ENCODE measurements around the gene ZBTB42.

The ZBTB42 gene

GRCh38 chr14:104800771-104801519 is at the start of gene ZBTB42:
Gene ZBTB42 (plus strand): TSS chr14:104801101. CDS start chr14:104801198, 97 bp downstream.
- DNase-seq (ENCODE audit: low spot score) = peak; percentile 79
- TF ChIP-seq, protein P1, sequence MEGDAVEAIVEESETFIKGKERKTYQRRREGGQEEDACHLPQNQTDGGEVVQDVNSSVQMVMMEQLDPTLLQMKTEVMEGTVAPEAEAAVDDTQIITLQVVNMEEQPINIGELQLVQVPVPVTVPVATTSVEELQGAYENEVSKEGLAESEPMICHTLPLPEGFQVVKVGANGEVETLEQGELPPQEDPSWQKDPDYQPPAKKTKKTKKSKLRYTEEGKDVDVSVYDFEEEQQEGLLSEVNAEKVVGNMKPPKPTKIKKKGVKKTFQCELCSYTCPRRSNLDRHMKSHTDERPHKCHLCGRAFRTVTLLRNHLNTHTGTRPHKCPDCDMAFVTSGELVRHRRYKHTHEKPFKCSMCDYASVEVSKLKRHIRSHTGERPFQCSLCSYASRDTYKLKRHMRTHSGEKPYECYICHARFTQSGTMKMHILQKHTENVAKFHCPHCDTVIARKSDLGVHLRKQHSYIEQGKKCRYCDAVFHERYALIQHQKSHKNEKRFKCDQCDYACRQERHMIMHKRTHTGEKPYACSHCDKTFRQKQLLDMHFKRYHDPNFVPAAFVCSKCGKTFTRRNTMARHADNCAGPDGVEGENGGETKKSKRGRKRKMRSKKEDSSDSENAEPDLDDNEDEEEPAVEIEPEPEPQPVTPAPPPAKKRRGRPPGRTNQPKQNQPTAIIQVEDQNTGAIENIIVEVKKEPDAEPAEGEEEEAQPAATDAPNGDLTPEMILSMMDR (IDR thresholded peaks at IDR 0.05; ENCODE audit: borderline replicate concordance, control extremely low read depth, extremely low read depth, insufficient read depth, missing control alignments) = no peak
- in situ Hi-C loops (cut with MboI; ENCODE audit: low sequenced_read_pairs, unreplicated experiment) = no loop called here

DNA sequence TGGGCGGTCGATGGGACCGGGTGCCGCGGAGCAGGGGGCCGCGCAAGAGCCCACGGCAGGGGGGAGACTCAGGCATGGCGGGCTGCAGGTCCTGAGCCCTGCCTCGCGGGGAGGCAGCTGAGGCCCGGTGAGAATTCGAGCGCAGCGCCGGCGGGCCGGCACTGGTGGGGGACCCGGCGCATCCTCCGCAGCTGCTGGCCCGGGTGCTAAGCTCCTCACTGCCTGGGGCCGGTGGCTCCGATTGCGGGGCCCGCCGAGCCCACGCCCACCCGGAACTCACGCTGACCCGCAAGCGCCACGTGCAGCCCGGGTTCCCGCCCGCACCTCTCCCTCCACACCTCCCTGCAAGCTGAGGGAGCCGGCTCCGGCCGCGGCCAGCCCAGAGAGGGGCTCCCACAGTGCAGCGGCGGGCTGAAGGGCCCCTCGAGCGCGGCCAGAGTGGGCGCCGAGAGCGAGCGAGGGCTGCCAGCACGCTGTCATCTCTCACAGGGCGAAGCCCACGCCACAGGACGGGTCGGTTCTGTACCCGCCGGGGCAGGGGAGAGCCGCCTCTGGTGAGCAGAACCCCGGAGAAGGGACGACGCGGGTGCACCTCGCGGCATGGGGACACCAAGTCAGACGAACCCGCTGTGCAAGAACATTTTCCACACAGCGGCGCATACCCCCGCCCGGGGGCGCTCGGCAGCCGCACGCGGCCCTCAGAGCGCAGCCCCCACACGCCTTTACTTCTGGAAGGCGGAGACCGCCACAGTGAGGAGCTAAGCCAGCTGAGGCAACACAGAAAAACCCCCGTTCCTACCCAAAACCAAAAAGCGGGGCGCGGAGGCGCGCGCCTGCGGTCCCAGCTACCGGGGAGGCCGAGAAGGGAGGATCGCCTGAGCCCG is 49.1 kb upstream of the ZBTB42 start:
- in situ Hi-C loops (cut with MboI; ENCODE audit: low sequenced_read_pairs, unreplicated experiment) = no loop called here
- no peak for DNase-seq (ENCODE audit: low spot score)

GRCh38 chr14:104752423-104752734 is 48.5 kb upstream of the ZBTB42 start:
- no peak for DNase-seq (ENCODE audit: low spot score)
- TF ChIP-seq, protein P1 (IDR thresholded peaks at IDR 0.05; ENCODE audit: borderline replicate concordance, control extremely low read depth, extremely low read depth, insufficient read depth, missing control alignments) = no peak

More for the DNA sequence above, 49.1 kb upstream of the ZBTB42 start:
- TF ChIP-seq, protein P1 (IDR thresholded peaks at IDR 0.05; ENCODE audit: borderline replicate concordance, control extremely low read depth, extremely low read depth, insufficient read depth, missing control alignments) = no peak

DNA sequence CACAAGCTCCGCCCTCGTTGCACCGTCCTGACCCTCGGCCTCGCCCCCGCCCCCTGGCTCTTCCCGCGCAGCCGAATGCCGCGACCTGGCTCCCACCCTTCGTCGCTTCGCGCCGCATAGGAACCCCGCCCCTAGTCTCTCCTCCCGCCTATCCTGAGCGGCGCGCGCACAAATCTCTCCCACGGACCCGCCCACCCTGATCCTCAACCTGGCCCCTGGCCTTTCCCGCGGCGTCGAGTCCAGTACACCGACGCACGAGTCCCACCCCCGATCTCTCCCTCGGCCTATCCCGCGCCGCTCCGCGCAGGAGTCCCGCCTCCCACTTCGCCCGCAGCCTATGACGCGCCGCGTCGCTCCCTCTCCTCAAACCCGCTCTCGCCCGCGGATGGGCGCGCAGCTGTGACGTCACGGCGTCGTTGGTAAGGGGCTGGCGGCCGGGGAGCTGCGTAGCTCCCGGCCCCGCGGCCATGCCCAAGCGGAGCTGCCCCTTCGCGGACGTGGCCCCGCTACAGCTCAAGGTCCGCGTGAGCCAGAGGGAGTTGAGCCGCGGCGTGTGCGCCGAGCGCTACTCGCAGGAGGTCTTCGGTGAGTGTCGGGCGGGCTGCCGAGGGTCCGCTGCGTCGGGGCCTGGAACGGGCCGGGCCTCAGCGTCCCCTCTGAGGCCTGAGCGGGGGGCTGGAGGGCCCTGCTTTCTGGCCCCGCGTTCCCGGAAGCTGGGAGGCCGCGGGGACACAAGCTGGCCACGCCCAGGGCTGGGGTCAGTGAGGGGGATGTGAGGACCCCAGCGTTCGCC is 48.0 kb upstream of the ZBTB42 start, which contains the start of gene SIVA1:
Gene SIVA1, plus strand, starts transcription at position 413 of the 793 bp plus-strand sequence. Its CDS starts 55 bp downstream, at position 468.
- in situ Hi-C loops (cut with MboI; ENCODE audit: low sequenced_read_pairs, unreplicated experiment) = no loop called here
- DNase-seq (ENCODE audit: low spot score) = peak; percentile 100
- TF ChIP-seq, protein P1 (IDR thresholded peaks at IDR 0.05; ENCODE audit: borderline replicate concordance, control extremely low read depth, extremely low read depth, insufficient read depth, missing control alignments) = peak; percentile 7

More at GRCh38 chr14:104752423-104752734, 48.5 kb upstream of the ZBTB42 start:
- in situ Hi-C loops (cut with MboI; ENCODE audit: low sequenced_read_pairs, unreplicated experiment) = no loop called here

GRCh38 chr14:104753528-104754212 is 47.2 kb upstream of the ZBTB42 start:
- DNase-seq (ENCODE audit: low spot score) = no peak
- TF ChIP-seq, protein P1 (IDR thresholded peaks at IDR 0.05; ENCODE audit: borderline replicate concordance, control extremely low read depth, extremely low read depth, insufficient read depth, missing control alignments) = no peak
- in situ Hi-C loops (cut with MboI; ENCODE audit: low sequenced_read_pairs, unreplicated experiment) = no loop called here
